H1 (cell line): Measurements from ENCODE around the gene RAD23B. TPM values are rescaled to one million over a fixed set of nuclear protein-coding genes. Genes with fewer than 3 reads are reported as not detected.

Experiments
- CTCF ChIA-PET: fragments of 300-600 bp; sonication (Branson Sonifier 250); formaldehyde crosslinking; loops from one replicate; lab custom pipeline; 2021; ENCODE audit not compliant: partially characterized antibody; lab: Charles Lee
- POLR2A ChIA-PET: fragments of 300-600 bp; sonication (Branson Sonifier 250); formaldehyde crosslinking; loops from one replicate; lab custom pipeline; 2021; ENCODE audit warnings: inconsistent platforms; ENCODE audit not compliant: partially characterized antibody; lab: Charles Lee
- DNase-seq, 2 experiments: peaks; one replicate each; pipeline versions ENCODE4 v3.0.0 to v3.0.0-alpha.2; 2010 to 2022; ENCODE audit warnings: low spot score in 2 of 2, low read depth in 1 of 2, mixed read lengths in 1 of 2
- FAIRE-seq: peaks from 2 replicates; lab custom pipeline; 2011; peaks lifted over from hg19 to GRCh38; lab: Jason Lieb, UNC
- H2AFZ ChIP-seq: 2 replicates; pipeline ENCODE4 v1.8.1; 2012; ENCODE audit warnings: low read length, inconsistent platforms
- H2AK5ac ChIP-seq: 2 replicates; pipeline ENCODE4 v1.6.1; 2013; ENCODE audit warnings: low read depth, low read length
- H2BK120ac ChIP-seq: replicated peaks from 2 replicates; pipeline ENCODE3; 2013; ENCODE audit warnings: low read depth, low read length, inconsistent platforms
- H2BK12ac ChIP-seq: 2 replicates; pipeline ENCODE4 v1.6.1; 2013; ENCODE audit warnings: low read depth, low read length
- H2BK15ac ChIP-seq: 2 replicates; pipeline ENCODE4 v1.6.1; 2013; ENCODE audit warnings: low read length
- H2BK20ac ChIP-seq: 2 replicates; pipeline ENCODE4 v1.6.1; 2013; ENCODE audit warnings: low read length
- H2BK5ac ChIP-seq: 2 replicates; pipeline ENCODE4 v1.6.1; 2013; ENCODE audit warnings: low read depth, low read length
- H3K14ac ChIP-seq: 2 replicates; pipeline ENCODE4 v1.6.1; 2013; ENCODE audit warnings: inconsistent platforms; ENCODE audit not compliant: insufficient read length
- H3K18ac ChIP-seq: 2 replicates; pipeline ENCODE4 v1.6.1; 2013; ENCODE audit warnings: low read length; ENCODE audit errors: extremely low read depth
- H3K23ac ChIP-seq: 2 replicates; pipeline ENCODE4 v1.6.1; 2013; ENCODE audit warnings: inconsistent platforms; ENCODE audit not compliant: insufficient read length
- H3K23me2 ChIP-seq: 2 replicates; pipeline ENCODE4 v1.6.1; 2013; ENCODE audit warnings: low read depth, low read length
- H3K27ac ChIP-seq: 2 replicates; pipeline ENCODE4 v1.6.1; 2011; ENCODE audit warnings: low read depth, low read length, inconsistent platforms
- H3K27me3 ChIP-seq, 4 experiments: replicated peaks in 1 of 4; 1 replicate in 1 of 4; 2 replicates in 3 of 4; pipeline versions ENCODE4 v1.6.1 to v1.8.1; 2011 to 2013; ENCODE audit warnings: low read length in 3 of 4, mild to moderate bottlenecking in 3 of 4, inconsistent platforms in 2 of 4, mixed read lengths in 2 of 4, moderate library complexity in 1 of 4; ENCODE audit not compliant: control insufficient read depth in 3 of 4, insufficient read depth in 3 of 4; ENCODE audit errors: extremely low read depth in 1 of 4
- H3K36me3 ChIP-seq, 4 experiments: 2 replicates each; pipeline versions ENCODE4 v1.6.1 to v1.8.1; 2011 to 2013; ENCODE audit warnings: mild to moderate bottlenecking in 4 of 4, low read length in 3 of 4, moderate library complexity in 2 of 4, control low read depth in 1 of 4, inconsistent platforms in 1 of 4; ENCODE audit not compliant: insufficient read depth in 4 of 4, control insufficient read depth in 2 of 4
- H3K4ac ChIP-seq: replicated peaks from 2 replicates; pipeline ENCODE3; 2013; ENCODE audit warnings: low read length, low read depth, mixed read lengths, inconsistent platforms; ENCODE audit not compliant: insufficient read length
- H3K4me1 ChIP-seq, 4 experiments: replicated peaks in 1 of 4; 1 replicate in 1 of 4; 2 replicates in 3 of 4; pipeline versions ENCODE4 v1.6.1 to v1.8.1; 2011 to 2013; ENCODE audit warnings: low read length in 3 of 4, inconsistent platforms in 2 of 4, mixed read lengths in 1 of 4; ENCODE audit not compliant: insufficient read depth in 4 of 4, control insufficient read depth in 3 of 4
- H3K4me2 ChIP-seq, 2 experiments: 2 replicates each; pipeline versions ENCODE4 v1.6.1 to v1.8.1; 2011 to 2013; ENCODE audit warnings: low read depth in 2 of 2, low read length in 2 of 2, control low read depth in 1 of 2, inconsistent platforms in 1 of 2, mild to moderate bottlenecking in 1 of 2; ENCODE audit not compliant: insufficient read depth in 1 of 2
- H3K4me3 ChIP-seq, 4 experiments: fragments of 200-600, 300-600 bp in 1 of 4; sonication (generic), shearing (Covaris generic), sonication (Bioruptor Twin) in 1 of 4; 2 replicates each; pipeline versions ENCODE4 v1.5.1 to v1.8.1; 2011 to 2016; ENCODE audit warnings: low read length in 4 of 4, low read depth in 3 of 4, control low read depth in 2 of 4, inconsistent platforms in 2 of 4, mild to moderate bottlenecking in 2 of 4, mixed read lengths in 1 of 4, moderate library complexity in 1 of 4; ENCODE audit not compliant: insufficient read depth in 2 of 4; ENCODE audit errors: extremely low read depth in 1 of 4
- H3K56ac ChIP-seq: replicated peaks from 2 replicates; pipeline ENCODE3; 2013; ENCODE audit warnings: low read depth, mild to moderate bottlenecking, mixed read lengths, low read length, inconsistent platforms; ENCODE audit not compliant: insufficient read length
- H3K79me1 ChIP-seq: 2 replicates; pipeline ENCODE4 v1.6.1; 2013; ENCODE audit warnings: low read depth, low read length, control low read depth
- H3K79me2 ChIP-seq, 2 experiments: 2 replicates each; pipeline versions ENCODE4 v1.6.1 to v1.8.1; 2012 to 2013; ENCODE audit warnings: low read length in 2 of 2, mild to moderate bottlenecking in 2 of 2, inconsistent platforms in 1 of 2; ENCODE audit not compliant: insufficient read depth in 2 of 2, control insufficient read depth in 1 of 2
- H3K9ac ChIP-seq, 4 experiments: replicated peaks in 1 of 4; 1 replicate in 1 of 4; 2 replicates in 3 of 4; pipeline versions ENCODE4 v1.6.1 to v1.8.1; 2011 to 2013; ENCODE audit warnings: low read depth in 3 of 4, low read length in 3 of 4, control low read depth in 2 of 4, mild to moderate bottlenecking in 2 of 4, moderate library complexity in 2 of 4, inconsistent platforms in 1 of 4; ENCODE audit errors: extremely low read depth in 1 of 4
- H3K9me3 ChIP-seq, 2 experiments: 2 replicates each; pipeline versions ENCODE4 v1.6.1 to v1.8.1; 2012 to 2013; ENCODE audit warnings: mild to moderate bottlenecking in 2 of 2, moderate library complexity in 2 of 2, control low read depth in 1 of 2, inconsistent platforms in 1 of 2, low read depth in 1 of 2, low read length in 1 of 2, mixed read lengths in 1 of 2; ENCODE audit not compliant: insufficient read depth in 2 of 2
- H4K20me1 ChIP-seq, 2 experiments: replicated peaks in 1 of 2; 2 replicates each; pipeline versions ENCODE3 to v1.8.1; 2011 to 2013; ENCODE audit warnings: inconsistent platforms in 2 of 2, low read length in 2 of 2, mild to moderate bottlenecking in 1 of 2; ENCODE audit not compliant: insufficient read depth in 2 of 2, control insufficient read depth in 1 of 2
- H4K5ac ChIP-seq: 2 replicates; pipeline ENCODE4 v1.6.1; 2013; ENCODE audit warnings: low read length, low read depth, mixed read lengths, inconsistent platforms; ENCODE audit not compliant: insufficient read length
- H4K8ac ChIP-seq: 2 replicates; pipeline ENCODE4 v1.8.0; 2013; ENCODE audit warnings: mild to moderate bottlenecking, moderate library complexity, low read length, inconsistent platforms; ENCODE audit not compliant: insufficient read depth; ENCODE audit errors: extremely low read depth
- H4K91ac ChIP-seq: replicated peaks from 2 replicates; pipeline ENCODE3; 2013; ENCODE audit warnings: low read length, mixed read lengths, inconsistent platforms; ENCODE audit not compliant: insufficient read length
- BCL11A ChIP-seq, 2 experiments: IDR thresholded peaks; one replicate each; pipeline ENCODE4 v1.6.1; 2011; ENCODE audit warnings: low read depth in 2 of 2, low read length in 2 of 2, mild to moderate bottlenecking in 2 of 2
- CHD1 ChIP-seq: IDR thresholded peaks from 2 replicates; pipeline ENCODE4 v1.6.1; 2012; ENCODE audit warnings: low read depth, low read length, improper control_type of control experiment
- CHD2 ChIP-seq: IDR thresholded peaks from 2 replicates; pipeline ENCODE4 v1.6.1; 2012; ENCODE audit warnings: low read length, improper control_type of control experiment
- JUN ChIP-seq: IDR thresholded peaks from 2 replicates; pipeline ENCODE4 v1.6.1; 2011; ENCODE audit warnings: low read depth, mild to moderate bottlenecking, improper control_type of control experiment, low read length
- KDM1A ChIP-seq: fragments of 200-600, 300-600 bp; sonication (generic); IDR thresholded peaks from 2 replicates; pipeline ENCODE4 v1.7.1; 2016; ENCODE audit warnings: mild to moderate bottlenecking, low read length, borderline replicate concordance
- KDM4A ChIP-seq: IDR thresholded peaks from one replicate; pipeline ENCODE4 v1.7.1; 2012; ENCODE audit warnings: low read depth, mild to moderate bottlenecking, moderate library complexity, low read length, inconsistent platforms; ENCODE audit not compliant: severe bottlenecking
- POLR2AphosphoS5 ChIP-seq: IDR thresholded peaks from 2 replicates; pipeline ENCODE4 v1.6.1; 2011; ENCODE audit warnings: low read depth, low read length
- RBBP5 ChIP-seq: IDR thresholded peaks from 2 replicates; pipeline ENCODE4 v1.7.1; 2012; ENCODE audit warnings: low read depth, mild to moderate bottlenecking, inconsistent platforms, low read length, moderate library complexity, borderline replicate concordance
- RNF2 ChIP-seq: fragments of 200-900, 300-1000 bp; sonication (generic); IDR thresholded peaks from 2 replicates; pipeline ENCODE4 v1.7.1; 2016; ENCODE audit warnings: borderline replicate concordance, low read depth, mild to moderate bottlenecking, antibody characterized with exemption, low read length; ENCODE audit not compliant: poor library complexity, severe bottlenecking; ENCODE audit errors: missing control alignments
- SIN3A ChIP-seq, 2 experiments: IDR thresholded peaks in 1 of 2; conservative IDR thresholded peaks in 1 of 2; 2 replicates each; pipeline ENCODE4 v1.6.1; 2011 to 2012; ENCODE audit warnings: low read length in 2 of 2, improper control_type of control experiment in 1 of 2, low read depth in 1 of 2, mild to moderate bottlenecking in 1 of 2
- WGBS, 2 experiments: shearing (Covaris generic) in 1 of 2; methylation state at CpG; one replicate each; pipeline versions ENCODE4 v1.1.6 to v1.1.7; 2013 to 2015; ENCODE audit warnings: low lambda C conversion rate in 2 of 2, mixed read lengths in 2 of 2, inconsistent platforms in 1 of 2, low coverage in 1 of 2, missing lambda C conversion rate in 1 of 2; ENCODE audit not compliant: insufficient replicate concordance in 2 of 2, insufficient coverage in 1 of 2, insufficient read length in 1 of 2; ENCODE audit errors: extremely low coverage in 1 of 2, missing lambda C conversion rate in 1 of 2; 5-methylcytosine and 5-hydroxymethylcytosine counted together
- polyA plus RNA-seq, 7 experiments: library from polyadenylated mRNA; depleted of rRNA in 3 of 7; stranded (reverse) in 5 of 7; unstranded in 2 of 7; fragments of >200 nt in 5 of 7; fragments of 200-250 nt in 2 of 7; gene quantifications; 1 replicate in 5 of 7; 2 replicates in 1 of 7; 4 replicates in 1 of 7; pipeline versions ENCODE4 v1.2.1 to v1.2.3, GENCODE V29; 2011 to 2013; ENCODE audit warnings: missing spikeins in 2 of 7, mixed read lengths in 2 of 7
- total RNA-seq: library from RNA; stranded (reverse); fragmentation: NEBNext Ultra II Directional; extraction: Animal tissue kit (Norgen Biotek cat#: 25700); gene quantifications from 2 replicates; pipeline ENCODE4 v1.2.1, GENCODE V29; 2021
- TF ChIP-seq, protein P1 (sequence below): IDR thresholded peaks from 2 replicates; pipeline ENCODE4 v1.6.1; 2011; ENCODE audit warnings: low read depth, mild to moderate bottlenecking, low read length; ENCODE audit not compliant: insufficient read depth

RAD23B gene
- total and polyA plus RNA-seq, 2 of the 8 experiments (the other 6 are each of a cell fraction or from before 2014, with no cell fraction given) = 97.1 to 165 TPM

- no peaks in the 10 kb centered on the region for H3K79me2 ChIP-seq
- H4K20me1 ChIP-seq = no peaks in the 10 kb centered on the region
- H3K14ac ChIP-seq = no peak overlapping the region
- no peaks in the 10 kb centered on the region for H3K27me3 ChIP-seq
- H3K23me2 ChIP-seq = no peaks in the 10 kb centered on the region
- ChIA-PET POLR2A (interaction anchor here (1.0 kb wide), 1 partner anchor 10 kb away, joined by 4 read pairs; the partner anchor contains the start of gene RAD23B), CTCF (interaction anchor here (0.8 to 1.6 kb wide), 3 partner anchors 13 to 152 kb away, joined by 3 to 6 read pairs (median 4); no protein-coding TSS in a partner anchor)
- no peak overlapping the region for H2BK20ac ChIP-seq
- no peaks in the 10 kb centered on the region for H3K36me3 ChIP-seq
- no peak overlapping the region for H3K4me2 ChIP-seq
- H2AFZ ChIP-seq = 0 out of 2 replicates have a peak overlapping the region, but pooled peaks have one; percentile 7
- no peaks in the 10 kb centered on the region for H3K79me1 ChIP-seq
- no peak overlapping the region for H2BK12ac ChIP-seq
- H2AK5ac ChIP-seq = no peak overlapping the region
- no peak overlapping the region for H3K4ac ChIP-seq
- peaks cover 0 to 2% (median 0%) of the 10 kb centered on the region in 4 experiments; a peak in 1 of 7 replicates for H3K4me1 ChIP-seq
- no peak overlapping the region for H2BK120ac ChIP-seq
- H2BK5ac ChIP-seq = no peak overlapping the region
- no peak overlapping the region for H4K91ac ChIP-seq
- 83% methylated on average over 4 of the region's 4 CpGs; no CpG with 5 or more reads in 1 of the 2 experiments for WGBS, 2 experiments
- H3K23ac ChIP-seq = no peak overlapping the region
- no peak overlapping the region for H3K18ac ChIP-seq
- no peak overlapping the region for H2BK15ac ChIP-seq
- DNase-seq = no peak
- no peak overlapping the region for H3K27ac ChIP-seq
- no peak for FAIRE-seq
- no peak overlapping the region for H3K9ac ChIP-seq
- H3K9me3 ChIP-seq = no peaks in the 10 kb centered on the region; a peak in 1 of 4 replicates
- no peak overlapping the region for H3K56ac ChIP-seq
- H3K4me3 ChIP-seq = no peak overlapping the region
- H4K5ac ChIP-seq = no peak overlapping the region
- no peak overlapping the region for H4K8ac ChIP-seq
- no peak for TF ChIP-seq SIN3A (conservative IDR thresholded peaks at IDR 0.05 in 1 of 2, IDR thresholded peaks at IDR 0.05 in 1 of 2; ENCODE audit: low read depth in 1 of 2, low read length in 2 of 2)
- TF ChIP-seq JUN = no peak
- TF ChIP-seq RNF2 = no peak
- no peak for TF ChIP-seq POLR2AphosphoS5
- no peak for TF ChIP-seq RBBP5
- no peak for TF ChIP-seq CHD1
- TF ChIP-seq, protein P1, sequence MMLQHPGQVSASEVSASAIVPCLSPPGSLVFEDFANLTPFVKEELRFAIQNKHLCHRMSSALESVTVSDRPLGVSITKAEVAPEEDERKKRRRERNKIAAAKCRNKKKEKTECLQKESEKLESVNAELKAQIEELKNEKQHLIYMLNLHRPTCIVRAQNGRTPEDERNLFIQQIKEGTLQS = no peak
- no peak for TF ChIP-seq CHD2
- TF ChIP-seq BCL11A (IDR thresholded peaks at IDR 0.05; ENCODE audit: low read depth in 2 of 2, low read length in 2 of 2) = no peak
- no peak for TF ChIP-seq KDM1A
- TF ChIP-seq KDM4A = no peak
Measured at GRCh38 chr9:107273634-107274033, 9.4 kb upstream of the RAD23B start.
